ENCODE data around the gene LAMC3. TPM values are rescaled to one million over a fixed set of nuclear protein-coding genes. Genes with fewer than 3 reads are reported as not detected.
A peak's percentile ranks its signal among the peaks of the same experiment; 100 is the strongest.

Gene LAMC3
- total RNA-seq, 2 donors from 2014 or later: 16.7 to 41.2 TPM

DNA sequence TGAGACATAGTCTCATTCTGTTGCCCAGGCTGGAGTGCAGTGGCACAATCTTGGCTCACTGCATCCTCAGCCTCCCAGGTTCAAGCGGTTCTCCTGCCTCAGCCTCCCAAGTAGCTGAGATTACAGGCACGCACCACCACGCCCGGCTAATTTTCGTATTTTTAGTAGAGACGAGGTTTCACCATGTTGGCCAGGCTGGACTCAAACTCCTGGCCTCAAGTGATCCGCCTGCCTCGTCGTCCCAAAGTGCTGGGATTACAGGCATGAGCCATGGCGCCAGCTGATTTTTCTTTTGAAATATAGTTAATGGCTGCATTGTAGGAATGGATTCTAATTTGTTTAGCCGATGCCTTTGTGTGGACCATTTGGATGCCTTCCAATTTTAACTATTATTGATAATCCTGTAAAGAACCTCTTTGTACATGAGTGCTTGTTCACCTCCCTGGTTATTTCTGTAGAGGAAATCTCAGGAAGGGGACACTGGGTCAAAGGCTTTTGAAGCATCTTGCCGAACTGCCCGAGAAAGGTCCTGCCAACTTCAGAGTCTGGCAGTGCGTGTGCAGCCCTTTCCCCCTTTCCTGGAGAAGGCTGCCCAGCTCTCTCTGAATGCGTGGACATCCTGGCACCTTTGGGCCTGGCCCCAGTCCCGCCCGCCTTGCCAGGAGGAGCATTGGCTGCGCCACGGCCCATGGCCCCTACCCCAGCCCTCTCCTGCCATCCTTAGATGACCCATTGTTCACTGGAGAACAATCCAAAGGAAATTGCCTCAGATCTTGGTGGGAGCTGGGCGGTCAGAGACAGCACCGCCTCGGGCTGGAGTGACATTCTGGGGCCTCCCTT, 107.5 kb downstream of the LAMC3 start:
- H3K4me1 ChIP-seq (ENCODE audit: control insufficient read depth, insufficient read depth, low read length): no peaks in the 10 kb centered on the region
- DNase-seq: no peak
- H3K4me3 Mint-ChIP-seq: no peak overlapping the region
- no peak overlapping the region for H3K4me3 ChIP-seq (ENCODE audit: low read length)
- peaks cover 71% of the 10 kb centered on the region for H3K36me3 Mint-ChIP-seq (ENCODE audit: low read depth)
- no peak overlapping the region for H3K9ac ChIP-seq (ENCODE audit: extremely low read depth, low read length, poor library complexity, severe bottlenecking)
- no peaks in the 10 kb centered on the region for H3K4me1 Mint-ChIP-seq
- no peaks in the 10 kb centered on the region for H3K9me3 ChIP-seq (ENCODE audit: control insufficient read depth, low read length)
- TF ChIP-seq, protein P1, sequence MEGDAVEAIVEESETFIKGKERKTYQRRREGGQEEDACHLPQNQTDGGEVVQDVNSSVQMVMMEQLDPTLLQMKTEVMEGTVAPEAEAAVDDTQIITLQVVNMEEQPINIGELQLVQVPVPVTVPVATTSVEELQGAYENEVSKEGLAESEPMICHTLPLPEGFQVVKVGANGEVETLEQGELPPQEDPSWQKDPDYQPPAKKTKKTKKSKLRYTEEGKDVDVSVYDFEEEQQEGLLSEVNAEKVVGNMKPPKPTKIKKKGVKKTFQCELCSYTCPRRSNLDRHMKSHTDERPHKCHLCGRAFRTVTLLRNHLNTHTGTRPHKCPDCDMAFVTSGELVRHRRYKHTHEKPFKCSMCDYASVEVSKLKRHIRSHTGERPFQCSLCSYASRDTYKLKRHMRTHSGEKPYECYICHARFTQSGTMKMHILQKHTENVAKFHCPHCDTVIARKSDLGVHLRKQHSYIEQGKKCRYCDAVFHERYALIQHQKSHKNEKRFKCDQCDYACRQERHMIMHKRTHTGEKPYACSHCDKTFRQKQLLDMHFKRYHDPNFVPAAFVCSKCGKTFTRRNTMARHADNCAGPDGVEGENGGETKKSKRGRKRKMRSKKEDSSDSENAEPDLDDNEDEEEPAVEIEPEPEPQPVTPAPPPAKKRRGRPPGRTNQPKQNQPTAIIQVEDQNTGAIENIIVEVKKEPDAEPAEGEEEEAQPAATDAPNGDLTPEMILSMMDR (conservative IDR thresholded peaks at IDR 0.05): no peak
- no peaks in the 10 kb centered on the region for H3K27me3 ChIP-seq (ENCODE audit: control insufficient read depth, insufficient read depth, low read length, poor library complexity, severe bottlenecking)
- no peak overlapping the region for H3K27ac Mint-ChIP-seq
- WGBS, 2 experiments (ENCODE audit: insufficient coverage in 1 of 2, insufficient read length in 1 of 2): 91 to 94% methylated on average over 15 to 22 of the region's 22 CpGs
- no peaks in the 10 kb centered on the region for H3K27me3 Mint-ChIP-seq (ENCODE audit: insufficient read depth)
- no peaks in the 10 kb centered on the region for H3K9me3 Mint-ChIP-seq
- peaks cover 24% of the 10 kb centered on the region for H3K36me3 ChIP-seq (ENCODE audit: control insufficient read depth, insufficient read depth, low read length)
- peak overlapping the region; percentile 24 for H3K27ac ChIP-seq (ENCODE audit: low read depth, low read length)

DNA sequence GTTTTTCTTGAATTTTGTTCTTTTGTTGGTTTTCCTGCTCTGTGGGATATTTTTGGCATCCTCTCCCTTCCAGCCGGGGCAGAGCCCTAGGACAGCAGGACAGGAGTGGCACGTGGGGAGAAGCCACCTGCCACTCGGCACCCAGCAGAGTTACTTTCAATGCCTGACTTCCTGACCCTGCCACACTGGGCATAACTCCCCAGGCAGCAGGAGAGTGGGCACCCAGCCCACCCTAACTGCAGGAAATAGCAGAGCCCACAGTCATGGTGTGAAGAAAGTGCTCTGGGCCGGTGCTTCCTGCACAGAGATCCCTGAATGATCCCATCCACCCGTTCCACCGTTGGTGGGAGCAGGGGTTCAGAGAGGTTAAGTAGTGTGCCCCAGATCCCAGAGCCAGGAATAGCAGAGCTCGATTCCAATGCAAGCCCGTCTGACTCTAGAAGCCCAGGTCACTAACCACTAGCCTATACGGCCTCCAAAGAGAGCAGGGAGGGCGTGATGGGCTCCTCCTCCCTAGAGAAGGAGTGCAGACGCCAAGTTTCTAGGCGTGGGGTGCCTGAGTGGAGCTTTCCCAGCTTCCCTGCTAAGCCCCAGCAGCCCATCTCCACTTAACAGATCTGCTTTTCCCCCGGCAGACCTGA, 108.3 kb downstream of the LAMC3 start:
- Mint-ChIP-seq H3K4me1 (no peaks in the 10 kb centered on the region), H3K9me3 (no peaks in the 10 kb centered on the region), H3K4me3 (no peak overlapping the region), H3K27me3 (ENCODE audit: insufficient read depth) (no peaks in the 10 kb centered on the region), H3K27ac (no peak overlapping the region), H3K36me3 (ENCODE audit: low read depth) (peaks cover 70% of the 10 kb centered on the region)
- H3K27me3 ChIP-seq (ENCODE audit: control insufficient read depth, insufficient read depth, low read length, poor library complexity, severe bottlenecking): no peaks in the 10 kb centered on the region
- no peak overlapping the region for H3K4me3 ChIP-seq (ENCODE audit: low read length)
- no peak for DNase-seq
- 89 to 94% methylated on average over 10 to 13 of the region's 13 CpGs for WGBS, 2 experiments (ENCODE audit: insufficient coverage in 1 of 2, insufficient read length in 1 of 2)
- H3K9me3 ChIP-seq (ENCODE audit: control insufficient read depth, low read length): no peaks in the 10 kb centered on the region
- H3K36me3 ChIP-seq (ENCODE audit: control insufficient read depth, insufficient read depth, low read length): peaks cover 29% of the 10 kb centered on the region
- TF ChIP-seq, protein P1 (conservative IDR thresholded peaks at IDR 0.05): no peak
- H3K27ac ChIP-seq (ENCODE audit: low read depth, low read length): peak overlapping the region; percentile 24
- H3K9ac ChIP-seq (ENCODE audit: extremely low read depth, low read length, poor library complexity, severe bottlenecking): no peak overlapping the region
- H3K4me1 ChIP-seq (ENCODE audit: control insufficient read depth, insufficient read depth, low read length): no peaks in the 10 kb centered on the region

DNA sequence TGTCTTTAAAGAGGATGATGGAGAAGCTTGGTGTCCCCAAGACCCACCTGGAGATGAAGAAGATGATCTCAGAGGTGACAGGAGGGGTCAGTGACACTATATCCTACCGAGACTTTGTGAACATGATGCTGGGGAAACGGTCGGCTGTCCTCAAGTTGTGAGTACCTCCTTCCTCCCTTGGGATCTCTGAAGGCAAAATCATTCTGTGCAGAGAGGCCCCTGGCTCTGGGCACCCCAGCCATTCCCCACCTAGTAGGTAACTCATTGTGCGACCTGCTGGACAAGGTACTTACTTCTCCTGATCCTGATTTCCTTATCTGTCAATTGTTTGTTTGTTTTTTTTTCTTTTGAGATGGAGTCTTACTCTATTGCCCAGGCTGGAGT, 108.8 kb downstream of the LAMC3 start:
- H3K36me3 Mint-ChIP-seq (ENCODE audit: low read depth): peaks cover 65% of the 10 kb centered on the region
- WGBS, 2 experiments (ENCODE audit: insufficient coverage in 1 of 2, insufficient read length in 1 of 2): 95 to 100% methylated on average over 3 to 4 of the region's 4 CpGs

More for the DNA sequence above, 108.8 kb downstream of the LAMC3 start:
- H3K27ac Mint-ChIP-seq: no peak overlapping the region
- no peak overlapping the region for H3K27ac ChIP-seq (ENCODE audit: low read depth, low read length)
- H3K4me1 ChIP-seq (ENCODE audit: control insufficient read depth, insufficient read depth, low read length): no peaks in the 10 kb centered on the region
- no peak overlapping the region for H3K4me3 Mint-ChIP-seq
- TF ChIP-seq, protein P1 (conservative IDR thresholded peaks at IDR 0.05): no peak
- H3K4me3 ChIP-seq (ENCODE audit: low read length): no peak overlapping the region
- H3K9me3 Mint-ChIP-seq: no peaks in the 10 kb centered on the region
- H3K36me3 ChIP-seq (ENCODE audit: control insufficient read depth, insufficient read depth, low read length): peaks cover 29% of the 10 kb centered on the region
- H3K4me1 Mint-ChIP-seq: no peaks in the 10 kb centered on the region
- H3K27me3 Mint-ChIP-seq (ENCODE audit: insufficient read depth): no peaks in the 10 kb centered on the region
- no peaks in the 10 kb centered on the region for H3K27me3 ChIP-seq (ENCODE audit: control insufficient read depth, insufficient read depth, low read length, poor library complexity, severe bottlenecking)
- no peak overlapping the region for H3K9ac ChIP-seq (ENCODE audit: extremely low read depth, low read length, poor library complexity, severe bottlenecking)
- H3K9me3 ChIP-seq (ENCODE audit: control insufficient read depth, low read length): no peaks in the 10 kb centered on the region
- no peak for DNase-seq

All from endodermal cell (in vitro differentiated cells).